HG02885 (cell line): Measurements from ENCODE around the gene EEPD1.

Experiments used
- ATAC-seq: cut with Tn5 transposase; IDR thresholded peaks from one replicate; pipeline ENCODE4 v1.9.1; 2021; ENCODE audit warnings: mild to moderate bottlenecking; ENCODE audit not compliant: unreplicated experiment, poor library complexity

The EEPD1 gene

GRCh38 chr7:36154255-36155212 is 1.5 kb downstream of the EEPD1 start:
- no peak for ATAC-seq

GRCh38 chr7:36155811-36156361 is 2.8 kb downstream of the EEPD1 start:
- ATAC-seq, result no peak

- ATAC-seq, result no peak
Measured at GRCh38 chr7:36157527-36158320, 4.7 kb downstream of the EEPD1 start.

- no peak for ATAC-seq
Measured at GRCh38 chr7:36158321-36158605, 5.2 kb downstream of the EEPD1 start.

- no peak for ATAC-seq
Measured at GRCh38 chr7:36159618-36160017, 6.6 kb downstream of the EEPD1 start.

GRCh38 chr7:36160313-36160712 is 7.3 kb downstream of the EEPD1 start:
- ATAC-seq, result no peak

GRCh38 chr7:36161996-36162395 is 8.9 kb downstream of the EEPD1 start:
- no peak for ATAC-seq

GRCh38 chr7:36165059-36165458 is 12.0 kb downstream of the EEPD1 start:
- ATAC-seq, result no peak

GRCh38 chr7:36165802-36166201 is 12.7 kb downstream of the EEPD1 start:
- no peak for ATAC-seq

- no peak for ATAC-seq
Measured at GRCh38 chr7:36167403-36168050, 14.5 kb downstream of the EEPD1 start.

GRCh38 chr7:36171503-36171902 is 18.4 kb downstream of the EEPD1 start:
- peak; percentile 75 for ATAC-seq

GRCh38 chr7:36175886-36176285 is 22.8 kb downstream of the EEPD1 start:
- no peak for ATAC-seq

GRCh38 chr7:36176697-36177096 is 23.6 kb downstream of the EEPD1 start:
- no peak for ATAC-seq

GRCh38 chr7:36180121-36180520 is 27.1 kb downstream of the EEPD1 start:
- ATAC-seq, result no peak

GRCh38 chr7:36181668-36182067 is 28.6 kb downstream of the EEPD1 start:
- no peak for ATAC-seq

- no peak for ATAC-seq
Measured at GRCh38 chr7:36182854-36183604, 30.0 kb downstream of the EEPD1 start.

- ATAC-seq, result peak; percentile 52
Measured at GRCh38 chr7:36185092-36185491, 32.0 kb downstream of the EEPD1 start.

- no peak for ATAC-seq
Measured at GRCh38 chr7:36185756-36186155, 32.7 kb downstream of the EEPD1 start.

GRCh38 chr7:36186359-36187121 is 33.5 kb downstream of the EEPD1 start:
- ATAC-seq, result no peak
